ENCODE data around the gene ANGPTL7.

GRCh38 chr1:11204396-11205190 is 15.4 kb downstream of the ANGPTL7 start:
- TF ChIP-seq POLR2A (IDR thresholded peaks at IDR 0.05) (no peak), CTCF (IDR thresholded peaks at IDR 0.05) (no peak)
